Activated naive CD4-positive, alpha-beta T cell treated with anti-CD3 and anti-CD28 coated beads, Interleukin-2, amount 10 ng/mL, durations not matched to agents 7 days and 5 days (primary cell): Measurements from ENCODE around the gene ARHGAP42.
"Not testable (repeated sequence)": the region's sequence is repeated elsewhere in the genome, so short reads cannot be mapped to it uniquely, and the experiment has no call there.

ENCODE experiments used
- CTCF ChIA-PET: fragments of 350-600 bp; sonication (Branson Sonifier 250); formaldehyde crosslinking; loops from one replicate; lab custom pipeline; 2021; ENCODE audit warnings: antibody characterized with exemption; lab: Charles Lee
- DNase-seq: peaks from one replicate; pipeline ENCODE4 v3.0.0-alpha.2; 2020
- H3K27ac Mint-ChIP-seq: one replicate; pipeline ENCODE4 v1.8.0; 2021; ENCODE audit warnings: mild to moderate bottlenecking, moderate library complexity, mixed read lengths
- H3K27me3 Mint-ChIP-seq: one replicate; pipeline ENCODE4 v1.8.0; 2021; ENCODE audit warnings: mild to moderate bottlenecking, mixed read lengths
- H3K36me3 Mint-ChIP-seq: one replicate; pipeline ENCODE4 v1.8.0; 2021; ENCODE audit warnings: mixed read lengths
- H3K4me1 Mint-ChIP-seq: one replicate; pipeline ENCODE4 v1.8.0; 2021; ENCODE audit warnings: mixed read lengths
- H3K4me3 Mint-ChIP-seq: one replicate; pipeline ENCODE4 v1.8.0; 2021; ENCODE audit warnings: mild to moderate bottlenecking, moderate library complexity, mixed read lengths
- H3K9me3 Mint-ChIP-seq: one replicate; pipeline ENCODE4 v1.8.0; 2021; ENCODE audit warnings: mixed read lengths

ARHGAP42 gene, protein sequence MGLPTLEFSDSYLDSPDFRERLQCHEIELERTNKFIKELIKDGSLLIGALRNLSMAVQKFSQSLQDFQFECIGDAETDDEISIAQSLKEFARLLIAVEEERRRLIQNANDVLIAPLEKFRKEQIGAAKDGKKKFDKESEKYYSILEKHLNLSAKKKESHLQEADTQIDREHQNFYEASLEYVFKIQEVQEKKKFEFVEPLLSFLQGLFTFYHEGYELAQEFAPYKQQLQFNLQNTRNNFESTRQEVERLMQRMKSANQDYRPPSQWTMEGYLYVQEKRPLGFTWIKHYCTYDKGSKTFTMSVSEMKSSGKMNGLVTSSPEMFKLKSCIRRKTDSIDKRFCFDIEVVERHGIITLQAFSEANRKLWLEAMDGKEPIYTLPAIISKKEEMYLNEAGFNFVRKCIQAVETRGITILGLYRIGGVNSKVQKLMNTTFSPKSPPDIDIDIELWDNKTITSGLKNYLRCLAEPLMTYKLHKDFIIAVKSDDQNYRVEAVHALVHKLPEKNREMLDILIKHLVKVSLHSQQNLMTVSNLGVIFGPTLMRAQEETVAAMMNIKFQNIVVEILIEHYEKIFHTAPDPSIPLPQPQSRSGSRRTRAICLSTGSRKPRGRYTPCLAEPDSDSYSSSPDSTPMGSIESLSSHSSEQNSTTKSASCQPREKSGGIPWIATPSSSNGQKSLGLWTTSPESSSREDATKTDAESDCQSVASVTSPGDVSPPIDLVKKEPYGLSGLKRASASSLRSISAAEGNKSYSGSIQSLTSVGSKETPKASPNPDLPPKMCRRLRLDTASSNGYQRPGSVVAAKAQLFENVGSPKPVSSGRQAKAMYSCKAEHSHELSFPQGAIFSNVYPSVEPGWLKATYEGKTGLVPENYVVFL

DNA sequence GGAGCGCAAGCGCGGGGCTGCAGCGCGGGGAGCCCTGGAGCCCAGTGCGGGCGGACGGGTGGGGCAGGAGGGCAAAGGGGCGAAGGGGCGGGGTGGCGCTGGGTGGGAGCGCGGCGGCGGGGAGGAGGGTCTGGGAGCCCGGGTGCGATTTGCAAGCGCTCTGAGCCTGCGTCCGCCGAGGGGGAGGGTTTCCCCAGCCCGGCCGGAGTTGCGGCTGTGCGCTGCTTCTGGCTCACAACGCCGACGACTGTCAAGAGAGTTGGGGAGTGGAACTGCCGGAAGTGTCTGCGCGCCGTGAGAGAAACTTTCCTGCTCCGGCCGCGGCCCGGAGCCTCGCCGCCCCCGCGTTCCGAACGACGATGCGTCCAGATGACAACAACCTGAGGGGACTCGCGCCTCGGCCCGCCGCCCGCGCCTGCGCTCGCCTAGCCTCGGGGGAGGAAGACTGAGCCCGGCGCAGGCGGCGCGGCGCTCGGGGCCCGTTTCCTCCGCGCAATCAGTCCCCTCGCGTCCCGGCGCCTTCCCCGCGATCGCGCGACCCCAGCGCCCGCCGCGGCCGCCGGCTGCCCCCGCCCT is at the start of gene ARHGAP42:
ARHGAP42 (plus strand) TSS at position 235 of the 576 bp plus-strand sequence. CDS start 391 bp downstream, outside the sequence.
- no peak within 1 kb of the TSS for H3K27ac Mint-ChIP-seq
- peak within 1 kb of the TSS; percentile 75 for H3K4me3 Mint-ChIP-seq
- CTCF ChIA-PET = interaction anchor here (0.7 kb wide), 1 partner anchor 377 kb away, joined by 3 read pairs; no protein-coding TSS in a partner anchor
- no peaks in the 10 kb centered on the region for H3K36me3 Mint-ChIP-seq
- DNase-seq = peak; percentile 43
- peaks cover 27% of the 10 kb centered on the region for H3K27me3 Mint-ChIP-seq
- no peaks in the 10 kb centered on the region for H3K9me3 Mint-ChIP-seq
- H3K4me1 Mint-ChIP-seq = peaks cover 13% of the 10 kb centered on the region

GRCh38 chr11:100637706-100638105 is 49.4 kb upstream of the ARHGAP42 start:
- H3K27me3 Mint-ChIP-seq = no peaks in the 10 kb centered on the region
- CTCF ChIA-PET = no interaction called here
- H3K27ac Mint-ChIP-seq = no peak overlapping the region

DNA sequence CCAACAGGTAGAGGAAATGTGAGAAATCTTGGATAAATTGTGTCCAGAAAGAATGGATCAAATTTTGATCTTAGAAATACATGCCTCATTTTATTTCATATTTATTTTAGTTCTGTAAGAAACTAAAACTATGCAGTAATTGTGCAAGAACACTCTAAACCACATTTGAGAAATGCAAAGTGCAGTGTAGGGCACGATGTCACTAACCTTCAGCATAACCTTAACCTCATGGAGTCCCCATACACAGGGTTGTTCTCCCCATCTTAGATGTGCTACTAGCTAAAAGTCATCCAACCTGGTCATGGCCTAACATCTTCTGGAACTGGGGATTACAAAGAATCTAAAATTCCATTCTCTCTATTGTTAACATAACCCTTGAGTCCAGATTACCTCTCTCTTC is 48.4 kb upstream of the ARHGAP42 start:
- Mint-ChIP-seq H3K4me1 (no peaks in the 10 kb centered on the region), H3K27ac (no peak overlapping the region), H3K27me3 (no peaks in the 10 kb centered on the region), H3K36me3 (no peaks in the 10 kb centered on the region), H3K9me3 (peaks cover 4% of the 10 kb centered on the region), H3K4me3 (no peak overlapping the region)
- no peak for DNase-seq
- CTCF ChIA-PET = no interaction called here

More at GRCh38 chr11:100637706-100638105, 49.4 kb upstream of the ARHGAP42 start:
- Mint-ChIP-seq H3K36me3 (no peaks in the 10 kb centered on the region), H3K4me3 (no peak overlapping the region), H3K4me1 (no peaks in the 10 kb centered on the region), H3K9me3 (peaks cover 4% of the 10 kb centered on the region)
- DNase-seq = no peak

DNA sequence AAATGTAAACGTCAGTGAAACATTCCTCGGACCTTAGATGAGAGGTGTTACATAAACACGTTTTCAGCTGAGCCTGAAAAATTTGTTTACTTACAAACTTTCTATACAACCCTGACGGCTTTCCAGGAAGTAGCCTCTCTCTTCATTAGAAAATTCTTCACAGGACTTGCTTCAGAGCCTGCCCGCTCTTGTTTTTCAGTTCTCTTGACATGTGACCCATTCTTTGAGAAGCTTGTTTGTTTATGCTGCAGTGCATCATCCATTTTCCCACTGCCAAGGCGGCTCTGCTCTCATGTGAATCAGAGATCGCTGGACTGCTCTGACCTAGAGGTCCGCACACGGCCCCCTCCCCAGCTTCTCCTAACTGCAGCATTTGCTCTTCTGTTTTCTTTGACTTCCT is 47.9 kb upstream of the ARHGAP42 start:
- Mint-ChIP-seq H3K4me1 (no peaks in the 10 kb centered on the region), H3K27me3 (no peaks in the 10 kb centered on the region), H3K36me3 (no peaks in the 10 kb centered on the region), H3K9me3 (peaks cover 4% of the 10 kb centered on the region), H3K27ac (no peak overlapping the region), H3K4me3 (no peak overlapping the region)
- no peak for DNase-seq
- CTCF ChIA-PET = no interaction called here

- CTCF ChIA-PET = no interaction called here
- Mint-ChIP-seq H3K9me3 (peaks cover 4% of the 10 kb centered on the region), H3K27me3 (no peaks in the 10 kb centered on the region), H3K27ac (no peak overlapping the region), H3K4me1 (no peaks in the 10 kb centered on the region), H3K36me3 (no peaks in the 10 kb centered on the region), H3K4me3 (no peak overlapping the region)
- DNase-seq = no peak
These were observed 47.0 kb upstream of the ARHGAP42 start for GRCh38 chr11:100640071-100640470.

GRCh38 chr11:100640646-100641045 is 46.4 kb upstream of the ARHGAP42 start:
- H3K4me3 Mint-ChIP-seq = no peak overlapping the region
- no peaks in the 10 kb centered on the region for H3K27me3 Mint-ChIP-seq
- H3K27ac Mint-ChIP-seq = no peak overlapping the region
- peaks cover 3% of the 10 kb centered on the region for H3K9me3 Mint-ChIP-seq
- CTCF ChIA-PET = no interaction called here
- no peaks in the 10 kb centered on the region for H3K4me1 Mint-ChIP-seq
- no peak for DNase-seq
- no peaks in the 10 kb centered on the region for H3K36me3 Mint-ChIP-seq

DNA sequence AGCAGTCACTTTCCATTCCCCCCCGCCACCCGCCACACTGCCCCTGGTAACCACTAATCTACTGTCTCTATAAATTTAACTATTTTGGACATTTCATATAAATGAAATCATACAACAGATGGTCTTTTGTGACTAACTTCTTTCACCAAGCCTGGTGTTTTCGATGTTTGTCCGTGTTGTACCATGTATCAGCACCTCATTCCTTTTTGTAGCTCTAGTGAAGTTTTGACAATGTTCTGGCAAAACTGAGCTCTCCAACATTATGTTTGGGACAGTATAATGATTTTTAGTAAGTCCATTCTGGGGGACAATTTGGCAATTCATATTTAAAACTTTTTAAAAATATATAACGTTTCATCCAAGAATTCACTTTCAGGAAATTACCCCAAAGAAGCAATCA is 45.6 kb upstream of the ARHGAP42 start:
- Mint-ChIP-seq H3K36me3 (no peaks in the 10 kb centered on the region), H3K27ac (no peak overlapping the region), H3K9me3 (peaks cover under 1% of the 10 kb centered on the region), H3K4me3 (no peak overlapping the region), H3K4me1 (no peaks in the 10 kb centered on the region), H3K27me3 (no peaks in the 10 kb centered on the region)
- CTCF ChIA-PET = no interaction called here
- DNase-seq = no peak

- no peaks in the 10 kb centered on the region for H3K36me3 Mint-ChIP-seq
- CTCF ChIA-PET = no interaction called here
- no peaks in the 10 kb centered on the region for H3K27me3 Mint-ChIP-seq
- H3K4me3 Mint-ChIP-seq = no peak overlapping the region
- DNase-seq = no peak
- peaks cover 17% of the 10 kb centered on the region for H3K9me3 Mint-ChIP-seq
- H3K4me1 Mint-ChIP-seq = no peaks in the 10 kb centered on the region
- H3K27ac Mint-ChIP-seq = no peak overlapping the region
These were observed 40.5 kb upstream of the ARHGAP42 start for GRCh38 chr11:100646545-100646944.

DNA sequence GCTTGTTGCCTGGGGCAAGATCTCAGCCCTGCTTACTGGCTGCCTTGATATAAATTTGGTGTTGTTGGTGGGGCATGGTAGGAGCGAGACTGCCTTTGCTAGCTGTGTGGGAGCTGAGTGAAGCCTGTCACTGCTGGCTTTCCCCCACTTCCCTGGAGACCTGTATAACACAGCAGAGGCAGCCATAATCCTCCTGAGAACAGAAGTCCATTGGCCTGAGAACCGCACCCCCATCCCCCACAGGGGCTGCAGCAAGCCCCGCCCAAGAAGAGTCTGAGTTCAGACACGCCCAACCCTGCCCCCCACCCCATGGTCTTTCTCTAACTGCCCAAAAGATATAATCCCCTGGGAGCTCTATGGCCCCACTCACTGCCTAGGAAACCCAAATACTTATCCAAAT is 39.2 kb upstream of the ARHGAP42 start:
- Mint-ChIP-seq H3K4me1 (no peaks in the 10 kb centered on the region), H3K9me3 (peaks cover 23% of the 10 kb centered on the region), H3K27me3 (no peaks in the 10 kb centered on the region), H3K36me3 (no peaks in the 10 kb centered on the region), H3K27ac (no peak overlapping the region), H3K4me3 (no peak overlapping the region)
- CTCF ChIA-PET = no interaction called here
- no peak for DNase-seq

DNA sequence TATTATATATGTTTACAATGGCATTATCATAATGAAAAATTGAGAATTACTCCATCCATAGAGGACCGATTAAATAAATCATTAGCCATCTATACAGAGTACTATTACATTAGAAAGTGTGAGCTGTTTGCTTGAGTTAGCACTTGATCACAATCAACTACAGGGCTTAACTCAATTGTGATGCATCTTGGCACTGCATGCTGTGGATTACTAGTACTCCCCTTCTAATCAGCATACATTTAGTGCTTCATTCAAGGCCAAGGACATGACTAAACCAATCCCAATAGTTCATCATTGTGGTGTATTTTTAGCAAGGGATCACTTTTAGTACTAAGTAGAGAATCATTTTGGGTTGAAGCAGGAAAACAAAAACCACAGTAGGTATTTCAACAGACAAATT is 23.5 kb upstream of the ARHGAP42 start:
- no peaks in the 10 kb centered on the region for H3K36me3 Mint-ChIP-seq
- CTCF ChIA-PET = no interaction called here
- H3K9me3 Mint-ChIP-seq = no peaks in the 10 kb centered on the region
- H3K4me1 Mint-ChIP-seq = no peaks in the 10 kb centered on the region
- H3K27ac Mint-ChIP-seq = no peak overlapping the region
- DNase-seq = no peak
- no peak overlapping the region for H3K4me3 Mint-ChIP-seq
- H3K27me3 Mint-ChIP-seq = no peaks in the 10 kb centered on the region

DNA sequence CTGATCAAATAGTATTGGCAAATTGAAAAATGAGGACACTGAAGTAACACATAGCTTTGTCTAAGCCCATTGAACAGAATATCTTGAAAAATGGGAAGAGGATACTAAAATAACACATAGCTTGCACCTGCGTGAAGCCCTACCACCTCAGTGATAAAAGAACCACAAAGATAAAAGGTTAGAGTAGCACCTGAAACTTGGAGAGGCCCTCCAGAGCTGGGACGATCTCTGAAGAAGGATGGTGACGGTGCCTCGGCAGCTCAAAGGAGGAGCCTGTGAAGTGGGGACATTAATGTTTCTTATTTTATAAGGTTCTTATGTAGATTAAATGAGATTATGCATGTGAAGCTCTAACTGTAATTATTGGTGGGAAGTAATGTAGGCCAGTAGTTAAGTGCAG is 23.1 kb upstream of the ARHGAP42 start:
- Mint-ChIP-seq H3K36me3 (no peaks in the 10 kb centered on the region), H3K4me3 (no peak overlapping the region), H3K4me1 (no peaks in the 10 kb centered on the region), H3K27me3 (no peaks in the 10 kb centered on the region), H3K9me3 (no peaks in the 10 kb centered on the region), H3K27ac (no peak overlapping the region)
- no peak for DNase-seq
- CTCF ChIA-PET = no interaction called here

DNA sequence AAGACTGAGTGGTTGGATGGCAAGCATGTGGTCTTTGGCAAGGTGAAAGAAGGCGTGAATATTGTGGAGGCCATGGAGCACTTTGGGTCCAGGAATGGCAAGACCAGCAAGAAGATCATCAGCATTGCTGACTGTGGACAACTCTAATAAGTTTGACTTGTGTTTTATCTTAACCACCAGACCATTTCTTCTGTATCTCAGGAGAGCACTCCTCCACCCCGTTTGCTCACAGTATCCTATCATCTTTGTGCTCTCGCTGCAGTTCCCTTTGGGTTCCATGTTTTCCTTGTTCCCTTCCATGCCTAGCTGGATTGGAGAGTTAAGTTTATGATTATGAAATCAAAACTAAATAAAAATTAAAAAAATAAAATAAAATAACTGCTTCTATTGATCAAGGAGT is 20.3 kb upstream of the ARHGAP42 start:
- H3K27ac Mint-ChIP-seq, CTCF ChIA-PET: not testable (repeated sequence)

GRCh38 chr11:100667449-100667848 is 19.6 kb upstream of the ARHGAP42 start:
- peaks cover 2% of the 10 kb centered on the region for H3K9me3 Mint-ChIP-seq
- no peak for DNase-seq
- H3K4me3 Mint-ChIP-seq = no peak overlapping the region
- no peaks in the 10 kb centered on the region for H3K27me3 Mint-ChIP-seq
- no peaks in the 10 kb centered on the region for H3K36me3 Mint-ChIP-seq
- no peaks in the 10 kb centered on the region for H3K4me1 Mint-ChIP-seq
- H3K27ac Mint-ChIP-seq = no peak overlapping the region
- CTCF ChIA-PET = interaction anchor here (0.6 kb wide), 1 partner anchor 61 kb away, joined by 3 read pairs; no protein-coding TSS in a partner anchor

More for the DNA sequence above, 20.3 kb upstream of the ARHGAP42 start:
- not testable (repeated sequence) for DNase-seq, H3K4me1 Mint-ChIP-seq, H3K27me3 Mint-ChIP-seq, H3K9me3 Mint-ChIP-seq, H3K4me3 Mint-ChIP-seq, H3K36me3 Mint-ChIP-seq

DNA sequence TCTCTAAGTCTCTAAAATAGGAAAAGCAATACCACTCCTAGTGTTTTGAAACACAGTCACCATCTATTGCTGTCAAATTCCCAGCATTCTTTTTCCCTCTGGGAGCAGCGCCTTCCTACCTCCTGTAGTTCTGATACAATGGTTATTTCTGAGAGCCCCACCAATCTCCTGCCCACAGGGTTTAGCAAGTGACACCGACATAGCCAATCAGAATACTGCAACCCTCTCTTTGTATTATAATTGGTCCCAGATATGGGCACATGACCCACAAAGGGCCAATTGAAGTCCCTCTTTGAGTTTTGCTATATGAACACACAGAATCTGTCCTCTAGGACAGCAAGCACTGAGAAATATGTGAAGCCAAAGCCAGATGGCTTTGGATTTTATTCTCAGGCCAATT is 16.9 kb upstream of the ARHGAP42 start:
- H3K4me3 Mint-ChIP-seq = no peak overlapping the region
- H3K27ac Mint-ChIP-seq = no peak overlapping the region
- CTCF ChIA-PET = no interaction called here
- H3K4me1 Mint-ChIP-seq = no peaks in the 10 kb centered on the region
- DNase-seq = no peak
- H3K9me3 Mint-ChIP-seq = peaks cover 2% of the 10 kb centered on the region
- no peaks in the 10 kb centered on the region for H3K27me3 Mint-ChIP-seq
- H3K36me3 Mint-ChIP-seq = no peaks in the 10 kb centered on the region
